GM20000 (cell line): Measurements from ENCODE around the gene ASCL5.

Experiments
- DNase-seq: peaks from one replicate; pipeline ENCODE4 v3.0.0; 2012; ENCODE audit warnings: low spot score
- CTCF ChIP-seq: IDR thresholded peaks from 2 replicates; pipeline ENCODE4 v1.5.1; 2012; ENCODE audit warnings: mild to moderate bottlenecking, control low read depth; ENCODE audit errors: extremely low read depth, missing control alignments

Gene ASCL5

GRCh38 chr1:201112173-201112731, 14.7 kb downstream of the ASCL5 start, which contains the start of gene CACNA1S:
CACNA1S (minus strand) TSS chr1:201112426; CDS start chr1:201112339, 87 bp downstream.
- no peak for TF ChIP-seq CTCF
- no peak for DNase-seq

- TF ChIP-seq CTCF, result no peak
- no peak for DNase-seq
These were observed 15.3 kb downstream of the ASCL5 start for GRCh38 chr1:201111672-201112071.

GRCh38 chr1:201111156-201111555, 15.8 kb downstream of the ASCL5 start:
- no peak for DNase-seq
- no peak for TF ChIP-seq CTCF

- no peak for TF ChIP-seq CTCF
- no peak for DNase-seq
These were observed 16.4 kb downstream of the ASCL5 start for GRCh38 chr1:201110616-201111015.

GRCh38 chr1:201110138-201110537, 16.8 kb downstream of the ASCL5 start:
- no peak for TF ChIP-seq CTCF
- DNase-seq, result no peak

GRCh38 chr1:201109651-201110050, 17.3 kb downstream of the ASCL5 start:
- DNase-seq, result no peak
- no peak for TF ChIP-seq CTCF

- no peak for DNase-seq
- TF ChIP-seq CTCF, result no peak
These were observed 18.4 kb downstream of the ASCL5 start for GRCh38 chr1:201108614-201109013.
